Spinal cord (tissue), 10 donors: ENCODE data around the gene GNPDA1. TPM values are rescaled to one million over a fixed set of nuclear protein-coding genes. Genes with fewer than 3 reads are reported as not detected.
"Not testable (repeated sequence)": the region's sequence is repeated elsewhere in the genome, so short reads cannot be mapped to it uniquely, and the experiment has no call there.

Source experiments
- DNase-seq, 6 donors: peaks; one replicate each; pipeline versions ENCODE4 v3.0.0 to v3.0.0-alpha.2; 2013 to 2015; ENCODE audit warnings: low spot score in 6 of 6, low read depth in 4 of 6
- H3K27ac ChIP-seq: one replicate; pipeline ENCODE4 v1.5.1; 2013; ENCODE audit warnings: low read depth, low read length, control low read depth
- H3K27me3 ChIP-seq: one replicate; pipeline ENCODE4 v1.6.1; 2013; ENCODE audit warnings: low read length; ENCODE audit not compliant: control insufficient read depth, insufficient read depth
- H3K36me3 ChIP-seq: one replicate; pipeline ENCODE4 v1.6.1; 2013; ENCODE audit warnings: low read length; ENCODE audit not compliant: control insufficient read depth, insufficient read depth
- H3K4me1 ChIP-seq: one replicate; pipeline ENCODE4 v1.6.1; 2013; ENCODE audit warnings: low read length; ENCODE audit not compliant: control insufficient read depth, insufficient read depth
- H3K4me3 ChIP-seq: one replicate; pipeline ENCODE4 v1.5.1; 2013; ENCODE audit warnings: low read depth, low read length, control low read depth
- H3K9me3 ChIP-seq: one replicate; pipeline ENCODE4 v1.6.1; 2013; ENCODE audit warnings: low read length; ENCODE audit not compliant: control insufficient read depth, insufficient read depth
- WGBS: methylation state at CpG from one replicate; pipeline ENCODE4 v1.1.5; 2013; ENCODE audit warnings: missing lambda C conversion rate; ENCODE audit not compliant: insufficient coverage; 5-methylcytosine and 5-hydroxymethylcytosine counted together
- polyA plus RNA-seq, 2 donors: library from polyadenylated mRNA; unstranded; fragments of 120-200 nt; gene quantifications; one replicate each; pipeline ENCODE4 v1.2.1, GENCODE V29; 2013; ENCODE audit not compliant: insufficient read length in 2 of 2
- total RNA-seq, 2 donors: library from RNA; depleted of rRNA in 1 of 2; stranded (reverse); fragments of 120-200 nt in 1 of 2; fragments of >200 nt in 1 of 2; gene quantifications; one replicate each; pipeline versions ENCODE4 v1.2.3 to v1.2.4, GENCODE V29; 2013 to 2014
- donor health status: healthy.

The GNPDA1 gene
- total and polyA plus RNA-seq, 4 donors, result 26.8 to 45.0 (median 37.7) TPM

DNA sequence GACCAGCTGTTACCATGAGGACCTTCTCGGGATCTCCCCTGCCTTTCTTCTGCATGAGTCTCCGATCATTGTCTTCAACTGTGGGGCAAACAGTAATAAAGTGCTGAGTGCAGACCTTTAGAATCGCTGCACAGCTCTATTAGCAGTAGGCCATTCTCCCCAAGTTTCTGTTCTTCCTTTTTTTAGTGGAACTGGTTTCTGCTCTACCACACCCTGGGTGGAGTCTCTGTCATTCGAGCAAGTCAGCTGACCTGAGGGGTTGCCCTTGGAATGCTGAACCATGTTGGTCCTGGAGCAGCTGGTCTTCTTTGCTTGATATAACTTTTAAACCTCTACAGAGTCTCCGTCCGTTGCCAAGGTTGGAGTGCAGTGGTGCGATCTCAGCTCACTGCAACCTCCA lies 33.4 kb upstream of the GNPDA1 start:
- Histone ChIP-seq H3K27me3 (no peaks in the 10 kb centered on the region), H3K9me3 (no peaks in the 10 kb centered on the region), H3K4me3 (no peak overlapping the region), H3K4me1 (no peaks in the 10 kb centered on the region), H3K27ac (no peak overlapping the region), H3K36me3 (no peaks in the 10 kb centered on the region)
- DNase-seq, result no peak
- 87% methylated on average over 5 of the region's 7 CpGs for WGBS

DNA sequence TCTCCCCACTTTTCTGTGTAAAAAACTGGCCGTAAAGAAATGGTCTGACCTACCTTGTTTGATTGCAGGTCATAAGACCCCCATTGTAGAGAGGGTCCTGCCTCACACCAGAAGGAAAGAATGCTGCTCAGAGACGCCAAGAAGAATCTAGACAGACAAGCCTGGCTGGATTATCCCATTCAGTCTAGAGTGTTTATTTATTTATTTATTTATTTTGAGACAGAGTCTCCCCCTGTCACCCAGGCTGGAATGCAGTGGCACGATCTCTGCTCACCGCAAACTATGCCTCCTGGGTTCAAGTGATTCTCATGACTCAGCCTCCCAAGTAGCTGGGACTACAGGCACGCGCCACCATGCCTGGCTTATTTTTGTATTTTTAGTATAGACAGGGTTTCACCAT lies 28.1 kb upstream of the GNPDA1 start:
- not testable (repeated sequence) for H3K9me3 ChIP-seq, H3K27ac ChIP-seq, H3K27me3 ChIP-seq, H3K4me3 ChIP-seq, DNase-seq, H3K36me3 ChIP-seq, H3K4me1 ChIP-seq
- 100% methylated on average over 3 of the region's 6 CpGs for WGBS

DNA sequence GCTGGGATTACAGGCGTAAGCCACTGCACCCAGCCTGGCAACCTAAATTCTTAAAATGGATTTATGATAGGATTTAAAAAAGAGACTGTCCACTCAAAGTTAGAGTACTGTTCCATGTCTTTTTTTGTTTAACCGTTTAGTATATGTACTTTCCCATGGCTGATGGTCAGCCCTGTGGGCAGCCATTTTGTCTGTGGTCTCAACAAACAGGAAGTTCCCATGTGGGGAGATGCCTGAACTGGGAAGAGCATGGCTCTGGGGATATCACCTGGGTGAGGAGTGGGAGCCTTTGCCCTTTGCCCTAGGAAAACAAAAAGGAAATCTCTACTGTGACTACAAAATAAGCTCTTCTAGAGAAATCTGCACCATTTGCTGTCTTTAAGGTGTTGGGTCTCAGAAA lies 27.5 kb upstream of the GNPDA1 start:
- Histone ChIP-seq H3K4me1 (no peaks in the 10 kb centered on the region), H3K9me3 (no peaks in the 10 kb centered on the region), H3K36me3 (no peaks in the 10 kb centered on the region), H3K4me3 (no peak overlapping the region), H3K27me3 (no peaks in the 10 kb centered on the region), H3K27ac (no peak overlapping the region)
- DNase-seq, result no peak
- WGBS, result no CpG with 5 or more reads among the region's 2 CpGs

DNA sequence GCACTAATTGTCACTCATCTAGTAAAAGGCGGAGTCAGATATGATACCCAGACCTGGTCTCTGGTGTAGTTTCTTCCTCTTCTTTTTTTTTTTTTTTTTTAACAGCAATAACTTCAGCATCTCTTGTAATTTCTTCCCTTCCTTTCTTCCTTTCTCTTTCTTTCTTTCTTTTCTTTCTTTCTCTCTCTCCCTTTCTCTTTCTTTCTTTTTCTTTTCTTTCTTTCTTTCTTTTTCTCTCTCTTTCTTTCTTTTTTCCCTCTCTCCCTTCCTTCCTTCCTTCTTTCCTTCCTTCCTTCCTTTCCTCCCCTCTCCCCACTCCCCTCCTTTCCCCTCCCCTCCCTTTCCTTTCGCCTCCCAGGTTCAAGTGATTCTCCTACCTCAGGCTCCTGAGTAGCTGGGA lies 25.9 kb upstream of the GNPDA1 start:
- no peaks in the 10 kb centered on the region for H3K4me1 ChIP-seq
- no peak overlapping the region for H3K27ac ChIP-seq
- WGBS, result no CpG with 5 or more reads among the region's 2 CpGs
- H3K36me3 ChIP-seq, result no peaks in the 10 kb centered on the region
- DNase-seq, result no peak
- no peaks in the 10 kb centered on the region for H3K9me3 ChIP-seq
- H3K4me3 ChIP-seq, result no peak overlapping the region
- H3K27me3 ChIP-seq, result no peaks in the 10 kb centered on the region

DNA sequence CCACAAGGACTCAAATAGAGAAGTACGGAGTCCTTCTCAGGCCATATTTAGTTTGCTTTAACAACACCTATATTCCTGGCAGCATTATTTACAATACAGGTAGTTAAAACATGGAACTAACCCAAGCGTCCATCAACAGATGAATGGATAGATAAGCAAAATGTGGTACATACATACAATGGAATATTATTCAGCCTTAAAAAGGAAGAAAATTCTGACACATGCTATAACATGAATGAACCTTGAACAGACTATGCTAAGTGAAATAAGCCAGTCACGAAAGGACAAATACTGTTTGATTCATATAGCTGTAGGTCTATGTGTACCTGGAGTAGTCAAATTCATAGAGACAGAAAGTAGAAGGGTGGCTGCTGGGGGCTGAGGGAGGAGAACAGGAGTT lies 24.8 kb upstream of the GNPDA1 start:
- not testable (repeated sequence) for H3K27ac ChIP-seq, H3K27me3 ChIP-seq, DNase-seq, H3K36me3 ChIP-seq, H3K4me1 ChIP-seq, H3K9me3 ChIP-seq, H3K4me3 ChIP-seq
- WGBS, result 91% methylated on average over 1 of the region's 3 CpGs

DNA sequence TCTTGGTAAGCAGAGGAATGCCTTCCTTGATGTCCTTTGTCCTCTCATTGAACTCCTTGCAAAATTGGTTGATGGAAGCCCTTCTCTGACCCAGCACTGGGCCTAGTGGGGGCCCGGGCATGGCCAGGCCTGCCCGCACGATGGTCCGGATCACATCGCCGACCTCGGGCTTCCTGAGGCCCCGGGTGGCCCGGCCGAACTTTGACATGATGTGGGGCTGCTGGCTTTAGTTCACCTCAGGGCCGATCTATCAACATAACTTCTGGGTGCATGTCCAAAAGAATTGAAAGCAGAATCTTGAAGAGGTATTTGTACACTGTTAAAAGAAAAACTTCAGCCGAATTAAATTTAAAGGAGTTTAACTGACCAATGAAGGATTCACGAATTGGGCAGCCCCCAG lies 24.1 kb upstream of the GNPDA1 start:
- no peaks in the 10 kb centered on the region for H3K36me3 ChIP-seq
- H3K9me3 ChIP-seq, result no peaks in the 10 kb centered on the region
- H3K27me3 ChIP-seq, result no peaks in the 10 kb centered on the region
- H3K4me1 ChIP-seq, result no peaks in the 10 kb centered on the region
- H3K27ac ChIP-seq, result no peak overlapping the region
- WGBS, result 92% methylated on average over 11 of the region's 13 CpGs
- no peak overlapping the region for H3K4me3 ChIP-seq
- DNase-seq, result no peak

DNA sequence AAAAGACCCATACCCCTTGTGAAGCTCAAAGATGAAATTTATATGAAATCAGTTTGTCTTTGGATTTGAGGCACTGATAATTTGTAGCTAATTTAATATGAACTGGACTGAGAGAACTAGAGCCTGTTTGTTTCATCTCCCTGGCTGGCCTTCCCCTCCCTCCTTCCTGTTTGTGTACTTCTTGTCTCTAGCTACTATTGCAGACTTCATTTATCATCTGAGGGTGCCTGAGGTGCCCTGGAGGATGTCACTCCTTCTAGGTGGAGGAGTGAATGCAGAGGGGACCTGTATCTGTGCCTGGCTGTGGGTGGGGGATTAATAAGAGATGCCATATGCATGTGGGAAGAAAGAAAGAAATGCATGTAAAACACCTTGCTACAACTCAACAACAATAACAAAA lies 22.2 kb upstream of the GNPDA1 start:
- Histone ChIP-seq H3K36me3 (no peaks in the 10 kb centered on the region), H3K4me3 (no peak overlapping the region), H3K4me1 (no peaks in the 10 kb centered on the region), H3K9me3 (no peaks in the 10 kb centered on the region), H3K27me3 (no peaks in the 10 kb centered on the region), H3K27ac (no peak overlapping the region)
- DNase-seq, result no peak

DNA sequence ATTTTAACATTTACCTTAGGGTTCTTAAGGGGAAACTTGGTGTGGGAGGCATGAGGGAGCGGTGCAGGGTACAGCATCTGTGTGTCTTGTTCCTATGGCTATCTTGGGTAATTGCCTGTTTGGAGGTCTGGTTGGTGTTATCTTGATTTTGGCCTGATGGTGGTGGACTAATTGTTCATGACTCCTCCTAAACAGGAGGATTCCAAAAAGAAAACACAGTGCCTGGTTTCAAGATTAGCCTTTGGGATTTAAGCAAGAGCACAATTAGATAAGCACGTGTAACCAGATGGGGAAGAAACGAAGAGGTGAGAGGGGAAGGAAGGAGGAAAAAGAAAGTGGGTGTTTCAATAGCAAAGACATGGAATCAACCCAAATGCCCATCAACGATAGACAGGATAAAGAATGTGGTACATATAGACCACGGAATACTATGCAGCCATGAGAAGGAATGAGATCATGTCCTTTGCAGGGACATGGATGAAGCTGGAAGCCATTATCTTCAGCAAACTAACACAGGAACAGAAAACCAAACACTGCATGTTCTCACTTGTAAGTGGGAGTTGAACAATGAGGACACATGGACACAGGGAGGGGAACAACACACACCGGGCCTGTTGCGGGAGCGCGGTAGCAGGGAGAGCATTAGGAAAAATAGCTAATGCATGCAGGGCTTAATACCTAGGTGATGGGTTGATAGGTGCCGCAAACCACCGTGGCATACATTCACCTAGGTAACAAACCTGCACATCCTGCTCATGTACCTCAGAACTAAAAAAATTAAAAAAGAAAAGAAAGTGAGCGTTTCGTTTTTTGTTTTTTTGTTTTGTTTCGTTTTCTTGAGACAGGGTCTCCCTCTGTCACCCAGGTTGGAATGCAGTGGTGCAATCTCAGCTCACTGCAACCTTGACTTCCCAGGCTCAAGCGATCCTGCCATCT lies 21.1 kb upstream of the GNPDA1 start:
- not testable (repeated sequence) for H3K4me1 ChIP-seq, H3K36me3 ChIP-seq, H3K27ac ChIP-seq, H3K4me3 ChIP-seq, DNase-seq, H3K27me3 ChIP-seq, H3K9me3 ChIP-seq
- 97% methylated on average over 9 of the region's 15 CpGs for WGBS

DNA sequence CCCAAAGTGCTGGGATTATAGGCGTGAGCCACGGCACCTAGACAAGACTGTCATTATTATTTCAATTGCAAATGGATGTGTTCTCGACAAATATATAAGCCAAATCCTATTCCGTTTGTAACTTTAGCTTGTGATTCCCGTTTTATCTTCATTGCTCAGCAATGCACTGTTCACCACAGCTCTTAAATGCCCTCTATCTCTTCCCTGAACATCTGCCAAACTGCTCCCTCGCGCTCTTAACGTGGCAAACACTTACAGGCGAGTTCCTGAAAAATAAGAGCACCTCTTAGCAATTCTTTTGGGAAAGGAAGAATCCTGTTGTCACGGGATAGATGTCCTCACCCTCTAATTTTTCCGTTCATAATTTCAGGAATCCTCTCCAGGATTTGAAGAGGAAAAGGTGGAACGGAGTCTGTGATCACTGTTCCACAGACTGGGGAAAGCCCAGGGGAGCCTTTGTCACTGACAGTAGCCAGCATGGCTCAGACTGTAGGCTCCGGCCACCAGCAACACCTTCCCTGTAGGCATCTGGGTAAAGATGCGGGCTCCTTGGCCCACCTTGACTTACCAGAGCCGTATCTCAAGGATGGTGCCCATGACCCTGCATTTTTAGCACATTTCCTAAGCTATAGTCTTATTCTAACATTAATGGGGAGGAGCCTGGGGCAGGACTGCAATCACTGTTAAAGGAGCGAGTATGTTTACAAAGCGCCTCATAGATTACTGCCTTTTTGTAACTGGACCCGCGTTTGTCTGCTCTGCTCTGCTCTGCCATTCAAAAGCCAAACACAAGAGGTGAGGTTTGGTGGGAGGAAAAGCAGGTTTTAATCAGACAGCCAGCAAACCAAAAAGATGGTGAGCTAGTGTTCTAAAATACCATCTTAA lies 20.2 kb upstream of the GNPDA1 start:
- DNase-seq, result peak in 2 of 6 donors; percentile 14 to 90
- no peaks in the 10 kb centered on the region for H3K4me1 ChIP-seq
- no peak overlapping the region for H3K4me3 ChIP-seq
- no peak overlapping the region for H3K27ac ChIP-seq
- WGBS, result 77% methylated on average over 16 of the region's 19 CpGs
- no peaks in the 10 kb centered on the region for H3K9me3 ChIP-seq
- H3K36me3 ChIP-seq, result no peaks in the 10 kb centered on the region
- no peaks in the 10 kb centered on the region for H3K27me3 ChIP-seq
